BLaER1 treated with 17β-estradiol and CSF1 and Interleukin-3, amounts not matched to agents 10 nM and 100 nM (cell line): ENCODE measurements around the gene PSTPIP1.

Experiments used
- H3K27ac ChIP-seq, 11 experiments: shearing (Covaris generic); formaldehyde crosslinking; 2 replicates each; pipeline ENCODE4 v1.8.1; 2022
- H3K27me3 ChIP-seq, 11 experiments: shearing (Covaris generic); formaldehyde crosslinking; 2 replicates each; pipeline ENCODE4 v1.8.1; 2022
- H3K36me3 ChIP-seq, 11 experiments: shearing (Covaris generic); formaldehyde crosslinking; 2 replicates each; pipeline ENCODE4 v1.8.1; 2022
- H3K4me1 ChIP-seq, 10 experiments: shearing (Covaris generic); formaldehyde crosslinking; 2 replicates each; pipeline ENCODE4 v1.8.1; 2022
- H3K4me2 ChIP-seq, 11 experiments: shearing (Covaris generic); formaldehyde crosslinking; 2 replicates each; pipeline ENCODE4 v1.8.1; 2022
- H3K4me3 ChIP-seq, 10 experiments: shearing (Covaris generic); formaldehyde crosslinking; 2 replicates each; pipeline ENCODE4 v1.8.1; 2022
- H3K9ac ChIP-seq, 11 experiments: shearing (Covaris generic); formaldehyde crosslinking; 2 replicates each; pipeline ENCODE4 v1.8.1; 2022
- H3K9me3 ChIP-seq, 11 experiments: shearing (Covaris generic); formaldehyde crosslinking; replicated peaks in 1 of 11; 2 replicates each; pipeline ENCODE4 v1.8.1; 2022
- H4K20me1 ChIP-seq, 11 experiments: shearing (Covaris generic); formaldehyde crosslinking; 2 replicates each; pipeline ENCODE4 v1.8.1; 2022
- Cebpa-rat ChIP-seq, 11 experiments: shearing (Covaris generic); IDR thresholded peaks; 2 replicates each; pipeline ENCODE4 v1.8.1; 2022

PSTPIP1 gene

GRCh38 chr15:77044228-77045042 lies 49.5 kb downstream of the PSTPIP1 start:
- Histone ChIP-seq H3K4me3 (no peak overlapping the region), H3K27me3 (no peaks in the 10 kb centered on the region), H3K9ac (no peak overlapping the region), H3K36me3 (peaks cover 67 to 92% (median 77%) of the 10 kb centered on the region in 11 experiments), H4K20me1 (peaks cover 0 to 27% (median 9%) of the 10 kb centered on the region in 11 experiments; a peak in 9 of 22 replicates), H3K9me3 (peaks cover 0 to 7% (median 0%) of the 10 kb centered on the region in 11 experiments; a peak in 3 of 22 replicates), H3K27ac (peak overlapping the region in 3 of 11 experiments; percentile 23 to 35 (median 29); a peak in 4 of 22 replicates), H3K4me1 (peaks cover 22 to 42% (median 36%) of the 10 kb centered on the region in 10 experiments), H3K4me2 (peak overlapping the region in 6 of 11 experiments; percentile 4 to 27 (median 6); a peak in 7 of 22 replicates)
- no peak for TF ChIP-seq Cebpa-rat (IDR thresholded peaks at IDR 0.05)

DNA sequence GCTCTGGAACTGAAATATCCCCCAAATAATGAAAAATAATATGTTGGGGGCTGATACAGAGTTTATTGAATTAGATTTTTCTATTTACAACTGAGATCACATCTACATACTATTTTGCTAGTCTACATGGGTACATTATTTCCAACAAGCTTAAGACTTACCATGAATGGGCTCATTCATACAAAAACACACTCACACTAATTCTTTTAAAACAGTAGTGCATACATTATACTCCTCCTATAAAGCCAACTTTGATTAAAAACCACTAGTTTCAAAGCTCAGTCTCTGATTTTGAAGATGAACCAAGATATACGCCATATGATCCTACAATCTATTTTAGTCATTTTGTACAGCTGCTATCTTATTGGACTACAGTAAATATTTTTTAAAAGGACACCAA lies 51.1 kb downstream of the PSTPIP1 start:
- H3K9ac ChIP-seq: no peak overlapping the region
- H3K4me3 ChIP-seq: no peak overlapping the region
- no peaks in the 10 kb centered on the region for H3K9me3 ChIP-seq
- H3K27me3 ChIP-seq: no peaks in the 10 kb centered on the region
- H3K4me1 ChIP-seq: peaks cover 14 to 35% (median 31%) of the 10 kb centered on the region in 10 experiments
- peaks cover 0 to 27% (median 9%) of the 10 kb centered on the region in 11 experiments; a peak in 9 of 22 replicates for H4K20me1 ChIP-seq
- peaks cover 75 to 100% (median 93%) of the 10 kb centered on the region in 11 experiments for H3K36me3 ChIP-seq
- no peak overlapping the region for H3K27ac ChIP-seq
- no peak for TF ChIP-seq Cebpa-rat (IDR thresholded peaks at IDR 0.05)
- no peak overlapping the region for H3K4me2 ChIP-seq

DNA sequence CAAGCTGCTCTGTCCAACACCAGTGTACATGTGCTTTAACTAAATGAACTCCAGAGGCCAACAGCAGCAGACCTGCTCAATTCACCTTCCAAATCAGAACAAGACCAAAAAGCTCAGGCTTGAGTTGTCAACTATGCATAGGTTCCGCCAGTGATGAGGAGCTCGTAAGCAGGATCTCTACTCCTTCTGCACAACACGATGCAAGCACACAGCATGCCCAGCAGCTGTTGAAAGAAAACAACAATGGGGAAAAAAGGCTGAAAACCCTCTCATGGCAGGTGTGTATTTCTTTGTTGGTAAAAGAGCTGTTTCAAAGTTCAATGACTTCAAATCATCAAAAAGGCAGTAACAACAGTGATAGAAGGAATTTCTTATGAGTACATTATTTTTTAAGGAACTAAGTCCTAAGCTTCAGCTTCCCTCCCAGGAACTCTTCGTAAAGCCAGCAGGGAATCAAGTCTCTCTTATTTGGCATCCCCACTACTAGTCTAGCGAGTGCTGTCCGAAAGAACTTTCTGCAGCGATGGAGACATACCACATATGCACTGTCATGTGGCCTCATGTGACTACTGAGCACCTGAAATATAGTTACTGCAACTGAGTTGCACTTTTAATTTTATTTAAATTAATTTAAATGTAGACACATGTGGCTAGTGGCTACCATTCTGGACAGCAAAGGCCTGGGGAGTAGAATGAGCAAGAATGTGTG lies 51.9 kb downstream of the PSTPIP1 start:
- Histone ChIP-seq H3K27me3 (no peaks in the 10 kb centered on the region), H3K4me3 (no peak overlapping the region), H3K36me3 (peaks cover 84 to 100% (median 98%) of the 10 kb centered on the region in 11 experiments), H3K9me3 (no peaks in the 10 kb centered on the region), H4K20me1 (peaks cover 0 to 27% (median 9%) of the 10 kb centered on the region in 11 experiments; a peak in 9 of 22 replicates), H3K9ac (no peak overlapping the region), H3K27ac (no peak overlapping the region), H3K4me2 (no peak overlapping the region), H3K4me1 (peaks cover 13 to 30% (median 25%) of the 10 kb centered on the region in 10 experiments; a peak in 19 of 20 replicates)
- no peak for TF ChIP-seq Cebpa-rat (IDR thresholded peaks at IDR 0.05)

DNA sequence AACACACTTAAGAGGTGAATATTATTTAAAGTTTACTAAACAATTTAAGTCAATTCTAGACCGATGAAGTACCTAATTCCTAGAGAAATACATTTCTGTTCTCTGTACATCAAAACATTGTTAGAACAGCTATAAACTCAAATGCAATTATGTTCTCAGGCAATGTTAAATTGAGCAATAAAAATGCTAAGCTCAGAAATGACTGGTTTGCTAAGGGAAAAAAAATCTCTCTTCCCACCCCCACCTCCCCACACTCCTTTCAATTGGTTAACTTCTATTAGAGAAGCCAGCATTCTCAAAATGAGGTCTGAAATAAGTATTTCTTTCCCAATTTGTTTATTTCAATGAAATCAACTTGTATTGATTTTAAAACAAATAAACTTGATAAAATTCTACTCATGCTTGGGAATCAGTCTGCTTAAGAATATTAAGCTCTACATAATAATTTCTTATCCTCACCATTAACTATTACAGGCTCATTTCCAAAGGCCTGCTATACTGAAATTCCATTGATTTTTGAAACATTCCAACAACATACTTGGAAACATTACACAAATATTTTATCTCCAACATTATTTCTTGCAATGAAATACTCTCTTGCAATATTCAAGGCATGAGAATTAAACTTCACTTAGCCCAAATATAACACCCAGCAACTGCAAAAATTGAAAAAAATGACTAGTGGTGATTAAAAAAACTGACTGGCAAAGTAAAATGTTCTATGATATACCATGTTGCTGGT lies 53.4 kb downstream of the PSTPIP1 start:
- Histone ChIP-seq H3K27ac (no peak overlapping the region), H3K36me3 (peaks cover 94 to 100% (median 100%) of the 10 kb centered on the region in 11 experiments)

DNA sequence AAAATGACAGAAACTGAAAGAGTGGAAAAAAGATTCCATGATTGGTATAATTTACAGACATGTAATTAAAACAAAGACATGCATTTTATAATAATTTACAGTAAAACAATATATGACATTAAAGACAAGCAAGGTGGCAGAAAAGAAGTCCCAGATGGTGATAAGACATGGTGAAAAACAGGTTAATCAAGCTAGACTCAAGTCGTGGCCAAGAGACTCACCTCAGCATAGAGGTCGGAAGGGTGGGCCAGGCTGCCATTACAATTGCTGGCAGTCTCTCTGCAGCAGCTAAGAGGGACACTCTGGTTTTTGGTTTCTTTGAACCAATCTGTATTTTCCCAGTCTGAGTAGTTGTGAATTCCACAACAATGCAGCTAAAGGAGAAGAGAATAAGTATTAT lies 57.6 kb downstream of the PSTPIP1 start:
- H3K9me3 ChIP-seq: no peaks in the 10 kb centered on the region
- H3K4me2 ChIP-seq: no peak overlapping the region
- no peak for TF ChIP-seq Cebpa-rat (IDR thresholded peaks at IDR 0.05)
- H3K27ac ChIP-seq: no peak overlapping the region
- no peak overlapping the region for H3K9ac ChIP-seq
- peaks cover 0 to 19% (median 10%) of the 10 kb centered on the region in 10 experiments; a peak in 16 of 20 replicates for H3K4me1 ChIP-seq
- peaks cover 65 to 100% (median 90%) of the 10 kb centered on the region in 11 experiments for H3K36me3 ChIP-seq
- H4K20me1 ChIP-seq: peaks cover 9 to 51% (median 26%) of the 10 kb centered on the region in 11 experiments; a peak in 16 of 22 replicates
- H3K4me3 ChIP-seq: no peak overlapping the region
- no peaks in the 10 kb centered on the region for H3K27me3 ChIP-seq

More for the DNA sequence above, 53.4 kb downstream of the PSTPIP1 start:
- H3K4me2 ChIP-seq: no peak overlapping the region
- no peak overlapping the region for H3K9ac ChIP-seq
- no peak overlapping the region for H3K4me3 ChIP-seq
- no peaks in the 10 kb centered on the region for H3K9me3 ChIP-seq
- H3K4me1 ChIP-seq: peaks cover 10 to 23% (median 16%) of the 10 kb centered on the region in 10 experiments; a peak in 17 of 20 replicates
- peaks cover 0 to 36% (median 11%) of the 10 kb centered on the region in 11 experiments; a peak in 9 of 22 replicates for H4K20me1 ChIP-seq
- no peaks in the 10 kb centered on the region for H3K27me3 ChIP-seq
- TF ChIP-seq Cebpa-rat (IDR thresholded peaks at IDR 0.05): no peak

- H3K9me3 ChIP-seq: no peaks in the 10 kb centered on the region
- no peak overlapping the region for H3K27ac ChIP-seq
- no peak overlapping the region for H3K9ac ChIP-seq
- H3K4me2 ChIP-seq: peak overlapping the region in 6 of 11 experiments; percentile 3 to 44 (median 14); a peak in 6 of 22 replicates
- H3K36me3 ChIP-seq: peaks cover 54 to 100% (median 86%) of the 10 kb centered on the region in 11 experiments
- TF ChIP-seq Cebpa-rat (IDR thresholded peaks at IDR 0.05): peak in 4 of 11 experiments; percentile 11 to 48 (median 36); a peak in 3 of 22 replicates
- peaks cover 1 to 22% (median 16%) of the 10 kb centered on the region in 10 experiments; a peak in 18 of 20 replicates for H3K4me1 ChIP-seq
- H3K27me3 ChIP-seq: no peaks in the 10 kb centered on the region
- peaks cover 9 to 62% (median 38%) of the 10 kb centered on the region in 11 experiments; a peak in 16 of 22 replicates for H4K20me1 ChIP-seq
- no peak overlapping the region for H3K4me3 ChIP-seq
Observed at GRCh38 chr15:77053709-77054108, 58.8 kb downstream of the PSTPIP1 start.

GRCh38 chr15:77057072-77057471 lies 62.1 kb downstream of the PSTPIP1 start:
- Histone ChIP-seq H3K4me1 (peaks cover 35 to 55% (median 49%) of the 10 kb centered on the region in 10 experiments), H3K27me3 (no peaks in the 10 kb centered on the region), H3K27ac (no peak overlapping the region), H3K4me3 (no peak overlapping the region), H4K20me1 (peaks cover 12 to 95% (median 72%) of the 10 kb centered on the region in 11 experiments; a peak in 20 of 22 replicates), H3K9ac (no peak overlapping the region), H3K4me2 (no peak overlapping the region), H3K36me3 (peaks cover 25 to 69% (median 53%) of the 10 kb centered on the region in 11 experiments), H3K9me3 (no peaks in the 10 kb centered on the region)
- TF ChIP-seq Cebpa-rat (IDR thresholded peaks at IDR 0.05): no peak

GRCh38 chr15:77057685-77058084 lies 62.8 kb downstream of the PSTPIP1 start:
- Histone ChIP-seq H3K4me1 (peaks cover 39 to 61% (median 55%) of the 10 kb centered on the region in 10 experiments), H3K27ac (no peak overlapping the region), H3K4me2 (no peak overlapping the region), H3K9me3 (no peaks in the 10 kb centered on the region), H4K20me1 (peaks cover 12 to 95% (median 78%) of the 10 kb centered on the region in 11 experiments; a peak in 20 of 22 replicates), H3K4me3 (no peak overlapping the region), H3K36me3 (peaks cover 18 to 63% (median 47%) of the 10 kb centered on the region in 11 experiments), H3K9ac (0 out of 22 replicates have a peak overlapping the region, but pooled peaks of 1 of the 11 experiments have one; percentile 8), H3K27me3 (no peaks in the 10 kb centered on the region)
- no peak for TF ChIP-seq Cebpa-rat (IDR thresholded peaks at IDR 0.05)
